Peyer's patch (tissue), 4 donors: ENCODE results near the gene DLGAP1.

Experiments
- CTCF ChIP-seq, 6 experiments: fragments of 450-650 bp in 4 of 6; fragments of 200-600 bp in 2 of 6; sonication (generic) in 1 of 6; IDR thresholded peaks; one replicate each; pipeline ENCODE4 v1.5.1; 2017 to 2019; ENCODE audit warnings: antibody characterized with exemption in 6 of 6, mild to moderate bottlenecking in 3 of 6, moderate library complexity in 1 of 6
- POLR2A ChIP-seq, 2 donors: fragments of 450-650 bp; IDR thresholded peaks; one replicate each; pipeline ENCODE4 v1.5.1; 2017; ENCODE audit warnings: antibody characterized with exemption in 2 of 2, mild to moderate bottlenecking in 2 of 2, moderate library complexity in 2 of 2

GRCh38 chr18:4119127-4119648, 335.9 kb downstream of the DLGAP1 start:
- TF ChIP-seq POLR2A (IDR thresholded peaks at IDR 0.05): no peak
- TF ChIP-seq CTCF (IDR thresholded peaks at IDR 0.05): no peak
